Fibroblast of lung (primary cell): ENCODE data around the gene GFY. TPM values are rescaled to one million over a fixed set of nuclear protein-coding genes. Genes with fewer than 3 reads are reported as not detected.
"Not testable (repeated sequence)": the region's sequence is repeated elsewhere in the genome, so short reads cannot be mapped to it uniquely, and the experiment has no call there.

Source experiments
- DNase-seq, 2 donors: peaks; one replicate each; pipeline versions ENCODE4 v3.0.0 to v3.0.0-alpha.2; 2010; ENCODE audit warnings: low read depth in 2 of 2
- H2AFZ ChIP-seq: 2 replicates; pipeline ENCODE4 v1.5.1; 2012; ENCODE audit warnings: low read length, control low read depth, inconsistent platforms
- H3K27ac ChIP-seq: 2 replicates; pipeline ENCODE4 v1.5.1; 2011; ENCODE audit warnings: low read length, control low read depth; ENCODE audit not compliant: insufficient read depth
- H3K27me3 ChIP-seq: 2 replicates; pipeline ENCODE4 v1.5.1; 2011; ENCODE audit warnings: mild to moderate bottlenecking, low read length; ENCODE audit not compliant: control insufficient read depth, insufficient read depth
- H3K36me3 ChIP-seq: 2 replicates; pipeline ENCODE4 v1.5.1; 2011; ENCODE audit warnings: low read length; ENCODE audit not compliant: control insufficient read depth, insufficient read depth
- H3K4me1 ChIP-seq: 2 replicates; pipeline ENCODE4 v1.5.1; 2011; ENCODE audit warnings: low read length; ENCODE audit not compliant: control insufficient read depth, insufficient read depth; ENCODE audit errors: extremely low read depth
- H3K4me2 ChIP-seq: 2 replicates; pipeline ENCODE4 v1.5.1; 2011; ENCODE audit warnings: low read length, control low read depth; ENCODE audit not compliant: insufficient read depth; ENCODE audit errors: extremely low read depth
- H3K4me3 ChIP-seq, 4 experiments: fragments of 200-600 bp in 1 of 4; sonication (generic) in 1 of 4; replicated peaks in 1 of 4; 2 replicates each; pipeline ENCODE4 v1.5.1; 2011 to 2016; ENCODE audit warnings: low read length in 4 of 4, low read depth in 3 of 4, mild to moderate bottlenecking in 3 of 4, control low read depth in 2 of 4, inconsistent platforms in 1 of 4, mixed read lengths in 1 of 4; ENCODE audit not compliant: insufficient read depth in 1 of 4; ENCODE audit errors: control extremely low read depth in 1 of 4
- H3K79me2 ChIP-seq: 2 replicates; pipeline ENCODE4 v1.5.1; 2012; ENCODE audit warnings: mild to moderate bottlenecking, low read length, inconsistent platforms; ENCODE audit not compliant: control insufficient read depth, insufficient read depth
- H3K9ac ChIP-seq: 2 replicates; pipeline ENCODE4 v1.5.1; 2011; ENCODE audit warnings: mild to moderate bottlenecking, low read length, control low read depth; ENCODE audit not compliant: insufficient read depth
- H3K9me3 ChIP-seq: 2 replicates; pipeline ENCODE4 v1.5.1; 2012; ENCODE audit warnings: low read depth, low read length; ENCODE audit not compliant: control insufficient read depth, insufficient read depth
- H4K20me1 ChIP-seq: 2 replicates; pipeline ENCODE4 v1.5.1; 2011; ENCODE audit warnings: low read length; ENCODE audit not compliant: control insufficient read depth, insufficient read depth; ENCODE audit errors: extremely low read depth
- EZH2 ChIP-seq: IDR thresholded peaks from 2 replicates; pipeline ENCODE4 v1.5.1; 2012; ENCODE audit warnings: low read length, control low read depth, mild to moderate bottlenecking; ENCODE audit errors: missing control alignments
- polyA plus RNA-seq, 2 donors: library from polyadenylated mRNA; depleted of rRNA in 1 of 2; stranded (reverse) in 1 of 2; unstranded in 1 of 2; fragments of >200 nt; gene quantifications; 2 replicates each; pipeline ENCODE4 v1.2.1, GENCODE V29; 2011 to 2012; ENCODE audit warnings: missing spikeins in 1 of 2
- total RNA-seq: library from RNA; depleted of rRNA; stranded (reverse); fragments of >200 nt; gene quantifications from 2 replicates; pipeline ENCODE4 v1.2.1, GENCODE V29; 2014
- TF ChIP-seq, protein P1 (sequence below), 2 donors: IDR thresholded peaks in 1 of 2; conservative IDR thresholded peaks in 1 of 2; 1 replicate in 1 of 2; 2 replicates in 1 of 2; pipeline ENCODE4 v1.5.1; 2011 to 2012; ENCODE audit warnings: low read length in 2 of 2, control low read depth in 1 of 2, inconsistent platforms in 1 of 2, low read depth in 1 of 2, mild to moderate bottlenecking in 1 of 2

GFY gene
- total and polyA plus RNA-seq, 2 donors (not counting 1 experiment from before 2014, with no cell fraction given) = not detected

DNA sequence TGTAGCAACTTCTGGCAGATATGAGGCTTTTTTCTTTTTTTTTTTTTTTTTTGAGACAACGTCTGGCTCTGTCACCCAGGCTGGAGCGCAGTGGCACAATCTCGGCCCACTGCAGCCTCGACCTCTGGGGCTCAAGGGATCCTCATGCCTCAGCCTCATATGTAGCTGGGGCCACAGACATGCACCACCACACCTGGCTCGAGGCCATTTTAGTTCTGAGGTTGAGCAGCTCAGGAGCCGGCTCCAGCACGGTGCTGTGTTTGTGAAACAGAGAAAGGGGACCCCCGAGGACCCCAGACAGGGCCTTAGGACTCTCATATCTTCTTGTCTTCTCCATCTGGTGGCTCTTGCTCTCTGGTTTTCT lies 45.4 kb downstream of the GFY start:
- TF ChIP-seq, protein P1, sequence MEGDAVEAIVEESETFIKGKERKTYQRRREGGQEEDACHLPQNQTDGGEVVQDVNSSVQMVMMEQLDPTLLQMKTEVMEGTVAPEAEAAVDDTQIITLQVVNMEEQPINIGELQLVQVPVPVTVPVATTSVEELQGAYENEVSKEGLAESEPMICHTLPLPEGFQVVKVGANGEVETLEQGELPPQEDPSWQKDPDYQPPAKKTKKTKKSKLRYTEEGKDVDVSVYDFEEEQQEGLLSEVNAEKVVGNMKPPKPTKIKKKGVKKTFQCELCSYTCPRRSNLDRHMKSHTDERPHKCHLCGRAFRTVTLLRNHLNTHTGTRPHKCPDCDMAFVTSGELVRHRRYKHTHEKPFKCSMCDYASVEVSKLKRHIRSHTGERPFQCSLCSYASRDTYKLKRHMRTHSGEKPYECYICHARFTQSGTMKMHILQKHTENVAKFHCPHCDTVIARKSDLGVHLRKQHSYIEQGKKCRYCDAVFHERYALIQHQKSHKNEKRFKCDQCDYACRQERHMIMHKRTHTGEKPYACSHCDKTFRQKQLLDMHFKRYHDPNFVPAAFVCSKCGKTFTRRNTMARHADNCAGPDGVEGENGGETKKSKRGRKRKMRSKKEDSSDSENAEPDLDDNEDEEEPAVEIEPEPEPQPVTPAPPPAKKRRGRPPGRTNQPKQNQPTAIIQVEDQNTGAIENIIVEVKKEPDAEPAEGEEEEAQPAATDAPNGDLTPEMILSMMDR (conservative IDR thresholded peaks at IDR 0.05 in 1 of 2, IDR thresholded peaks at IDR 0.05 in 1 of 2; ENCODE audit: low read depth in 1 of 2, low read length in 2 of 2) = no peak
- TF ChIP-seq EZH2 = no peak
- H2AFZ ChIP-seq = no peak overlapping the region
- no peaks in the 10 kb centered on the region for H3K79me2 ChIP-seq
- H4K20me1 ChIP-seq = no peaks in the 10 kb centered on the region
- no peaks in the 10 kb centered on the region for H3K27me3 ChIP-seq
- no peak overlapping the region for H3K9ac ChIP-seq
- H3K4me2 ChIP-seq = no peak overlapping the region
- H3K4me3 ChIP-seq = no peak overlapping the region
- no peak overlapping the region for H3K27ac ChIP-seq
- no peak for DNase-seq
- no peaks in the 10 kb centered on the region for H3K36me3 ChIP-seq
- H3K4me1 ChIP-seq = no peaks in the 10 kb centered on the region
- no peaks in the 10 kb centered on the region for H3K9me3 ChIP-seq

- no peak overlapping the region for H3K9ac ChIP-seq
- H3K27ac ChIP-seq = no peak overlapping the region
- TF ChIP-seq, protein P1 (conservative IDR thresholded peaks at IDR 0.05 in 1 of 2, IDR thresholded peaks at IDR 0.05 in 1 of 2; ENCODE audit: low read depth in 1 of 2, low read length in 2 of 2) = no peak
- TF ChIP-seq EZH2 = no peak
- no peak for DNase-seq
- no peaks in the 10 kb centered on the region for H3K4me1 ChIP-seq
- H2AFZ ChIP-seq = peak overlapping the region; percentile 45
- no peaks in the 10 kb centered on the region for H3K27me3 ChIP-seq
- no peaks in the 10 kb centered on the region for H4K20me1 ChIP-seq
- no peaks in the 10 kb centered on the region for H3K36me3 ChIP-seq
- no peak overlapping the region for H3K4me2 ChIP-seq
- H3K79me2 ChIP-seq = no peaks in the 10 kb centered on the region
- no peaks in the 10 kb centered on the region for H3K9me3 ChIP-seq
- H3K4me3 ChIP-seq = no peak overlapping the region
These were observed 47.7 kb downstream of the GFY start for GRCh38 chr19:49472936-49473335.

- not testable (repeated sequence) for DNase-seq, H3K27ac ChIP-seq, H3K4me1 ChIP-seq, H3K36me3 ChIP-seq, H3K79me2 ChIP-seq, H3K27me3 ChIP-seq, H3K9me3 ChIP-seq, H4K20me1 ChIP-seq
- peak overlapping the region; percentile 36 for H3K9ac ChIP-seq
- peak overlapping the region; percentile 62 to 76 (median 74) for H3K4me3 ChIP-seq
- peak overlapping the region; percentile 90 for H2AFZ ChIP-seq
- H3K4me2 ChIP-seq = peak overlapping the region; percentile 95
These were observed 48.3 kb downstream of the GFY start for GRCh38 chr19:49473501-49473867.
